AG09309 (cell line): ENCODE results near the gene EPB41L3.
"Not testable (repeated sequence)": the region's sequence is repeated elsewhere in the genome, so short reads cannot be mapped to it uniquely, and the experiment has no call there.

Experiments used
- DNase-seq: peaks from one replicate; pipeline ENCODE4 v3.0.0-alpha.2; 2010; ENCODE audit warnings: low read depth
- H3K4me3 ChIP-seq: 2 replicates; pipeline ENCODE4 v1.5.1; 2011; ENCODE audit warnings: mild to moderate bottlenecking, low read depth, low read length, moderate library complexity; ENCODE audit not compliant: control insufficient read depth
- CTCF ChIP-seq: IDR thresholded peaks from 2 replicates; pipeline ENCODE4 v1.5.1; 2011; ENCODE audit warnings: mild to moderate bottlenecking, low read depth, low read length, inconsistent platforms; ENCODE audit not compliant: insufficient read depth, control insufficient read depth; ENCODE audit errors: missing control alignments

The EPB41L3 gene

GRCh38 chr18:5488844-5489243, 55.0 kb downstream of the EPB41L3 start:
- H3K4me3 ChIP-seq = no peak overlapping the region

GRCh38 chr18:5488044-5488443, 55.8 kb downstream of the EPB41L3 start:
- H3K4me3 ChIP-seq = not testable (repeated sequence)

More at GRCh38 chr18:5488844-5489243, 55.0 kb downstream of the EPB41L3 start:
- no peak for TF ChIP-seq CTCF
- DNase-seq = no peak

GRCh38 chr18:5484526-5484925, 59.3 kb downstream of the EPB41L3 start:
- TF ChIP-seq CTCF = no peak
- DNase-seq = no peak
- no peak overlapping the region for H3K4me3 ChIP-seq

More at GRCh38 chr18:5488044-5488443, 55.8 kb downstream of the EPB41L3 start:
- not testable (repeated sequence) for DNase-seq

- DNase-seq = no peak
- no peak for TF ChIP-seq CTCF
- H3K4me3 ChIP-seq = no peak overlapping the region
Measured at GRCh38 chr18:5481621-5482020, 62.2 kb downstream of the EPB41L3 start.

- no peak for DNase-seq
- no peak for TF ChIP-seq CTCF
- no peak overlapping the region for H3K4me3 ChIP-seq
Measured at GRCh38 chr18:5478261-5478660, 65.5 kb downstream of the EPB41L3 start.

- no peak for TF ChIP-seq CTCF
- DNase-seq = no peak
- no peak overlapping the region for H3K4me3 ChIP-seq
Measured at GRCh38 chr18:5476961-5477800, 66.6 kb downstream of the EPB41L3 start.

- no peak overlapping the region for H3K4me3 ChIP-seq
- no peak for DNase-seq
- TF ChIP-seq CTCF = no peak
Measured at GRCh38 chr18:5475267-5475666, 68.5 kb downstream of the EPB41L3 start.
